ENCODE measurements around the gene ATRN.
"Not testable (repeated sequence)": the region's sequence is repeated elsewhere in the genome, so short reads cannot be mapped to it uniquely, and the experiment has no call there.

ATRN gene

GRCh38 chr20:3471397-3472021, 691 bp downstream of the ATRN start:
- no peak for DNase-seq

GRCh38 chr20:3472105-3472504, 1.3 kb downstream of the ATRN start:
- no peak for DNase-seq

- DNase-seq = no peak
These were observed 2.5 kb downstream of the ATRN start for GRCh38 chr20:3473324-3473723.

GRCh38 chr20:3473944-3474343, 3.1 kb downstream of the ATRN start:
- no peak for DNase-seq

GRCh38 chr20:3477003-3477860, 6.4 kb downstream of the ATRN start:
- DNase-seq = not testable (repeated sequence)

- DNase-seq = no peak
These were observed 7.2 kb downstream of the ATRN start for GRCh38 chr20:3477861-3478544.

GRCh38 chr20:3479025-3479424, 8.2 kb downstream of the ATRN start:
- no peak for DNase-seq

- no peak for DNase-seq
These were observed 9.2 kb downstream of the ATRN start for GRCh38 chr20:3479759-3480615.

GRCh38 chr20:3483309-3483708, 12.5 kb downstream of the ATRN start:
- no peak for DNase-seq

- no peak for DNase-seq
These were observed 13.0 kb downstream of the ATRN start for GRCh38 chr20:3483784-3484183.

- DNase-seq = no peak
These were observed 15.1 kb downstream of the ATRN start for GRCh38 chr20:3485913-3486312.

- DNase-seq = no peak
These were observed 16.0 kb downstream of the ATRN start for GRCh38 chr20:3486850-3487249.

- no peak for DNase-seq
These were observed 21.9 kb downstream of the ATRN start for GRCh38 chr20:3492669-3493068.

- no peak for DNase-seq
These were observed 23.4 kb downstream of the ATRN start for GRCh38 chr20:3494218-3494617.

- no peak for DNase-seq
These were observed 32.1 kb downstream of the ATRN start for GRCh38 chr20:3502878-3503277.

- DNase-seq = no peak
These were observed 34.3 kb downstream of the ATRN start for GRCh38 chr20:3505148-3505547.

- no peak for DNase-seq
These were observed 38.2 kb downstream of the ATRN start for GRCh38 chr20:3509064-3509463.

- no peak for DNase-seq
These were observed 39.3 kb downstream of the ATRN start for GRCh38 chr20:3510110-3510509.

- DNase-seq = not testable (repeated sequence)
These were observed 41.4 kb downstream of the ATRN start for GRCh38 chr20:3512239-3512638.

GRCh38 chr20:3514012-3514642, 43.3 kb downstream of the ATRN start:
- no peak for DNase-seq

GRCh38 chr20:3515379-3516170, 44.8 kb downstream of the ATRN start:
- no peak for DNase-seq

All from NCI-H446 (cell line).